ENCODE results near the gene PAX6.

PAX6 gene

DNA sequence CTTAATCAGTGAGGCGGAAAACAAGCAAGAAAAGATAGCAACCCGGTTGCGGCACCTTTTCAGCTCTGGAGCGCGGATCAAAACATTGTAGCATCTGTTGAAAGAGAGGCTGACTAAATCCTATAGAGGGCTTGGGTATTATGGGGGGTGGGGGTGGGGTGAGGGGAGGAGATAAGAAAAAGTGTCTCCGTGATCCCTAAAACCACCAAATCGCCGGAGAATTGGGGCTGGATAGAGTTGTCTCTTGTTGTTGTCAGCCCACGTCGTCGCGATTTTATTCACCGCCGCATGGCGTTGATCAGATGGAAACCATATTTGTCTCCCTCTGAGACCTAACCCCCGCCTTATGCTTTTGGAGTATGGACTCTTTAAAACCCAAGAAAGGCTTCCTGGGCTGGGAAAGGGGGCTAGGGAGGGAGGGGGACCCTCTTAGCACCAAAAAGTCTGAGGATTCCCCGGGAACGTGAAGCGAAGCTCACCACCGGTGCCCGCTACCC lies 13.0 kb downstream of the PAX6 start:
- DNase-seq (ENCODE audit: low read depth) = no peak

GRCh38 chr11:31797190-31798056 lies 13.7 kb downstream of the PAX6 start:
- no peak for DNase-seq (ENCODE audit: low read depth)

DNA sequence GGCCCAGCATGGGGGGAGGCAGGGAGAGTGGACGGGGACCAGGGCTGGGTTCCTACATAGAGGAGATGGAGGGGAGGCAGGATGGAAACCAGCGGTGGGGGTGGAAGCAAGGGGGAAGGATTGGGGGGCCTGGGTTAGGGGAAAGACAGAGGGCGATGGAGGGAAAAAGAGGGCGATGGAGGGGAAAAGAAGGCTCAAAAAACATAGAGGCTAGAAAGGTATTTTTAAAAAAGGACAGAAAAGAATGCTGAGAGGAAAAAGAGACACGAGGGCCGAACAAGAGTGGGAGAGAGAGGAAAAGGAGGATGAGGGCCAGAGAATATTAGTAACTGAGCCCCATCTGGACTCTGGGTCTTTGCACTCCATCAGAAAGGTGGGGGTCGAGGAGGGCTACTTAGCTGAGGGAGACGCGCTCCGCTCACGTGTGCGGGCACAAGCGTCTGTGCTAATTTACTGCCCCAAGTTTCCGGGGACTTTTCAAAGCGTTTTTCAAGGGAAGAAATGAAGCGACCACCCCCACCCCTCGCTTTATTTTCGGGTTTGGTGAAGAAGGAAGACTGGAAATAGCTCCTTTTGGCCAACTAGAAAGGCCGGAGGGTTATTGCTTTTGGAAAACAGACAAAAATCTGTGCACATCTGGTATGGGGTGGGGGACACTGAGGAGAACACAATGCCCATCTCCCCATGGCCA lies 14.5 kb downstream of the PAX6 start:
- no peak for DNase-seq (ENCODE audit: low read depth)

- no peak for DNase-seq (ENCODE audit: low read depth)
These were observed 15.2 kb downstream of the PAX6 start for GRCh38 chr11:31795706-31796498.

DNA sequence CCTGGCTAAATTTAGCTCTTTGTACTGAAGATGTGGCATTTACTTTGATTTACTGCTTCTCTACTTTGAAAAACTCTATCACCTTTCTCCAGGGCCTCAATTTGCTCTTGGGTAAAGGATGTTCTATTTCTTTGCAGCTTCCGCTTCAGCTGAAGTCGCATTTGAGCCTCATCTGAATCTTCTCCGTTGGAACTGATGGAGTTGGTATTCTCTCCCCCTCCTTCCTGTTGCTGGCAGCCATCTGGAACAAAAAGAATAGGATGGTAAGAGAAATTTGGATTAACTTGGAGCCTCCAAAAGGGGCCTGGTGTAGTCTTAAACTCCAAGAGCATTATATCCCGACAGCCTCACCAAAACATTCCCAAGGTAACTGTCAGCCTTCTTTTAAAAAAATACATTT lies 16.6 kb downstream of the PAX6 start:
- no peak for DNase-seq (ENCODE audit: low read depth)

DNA sequence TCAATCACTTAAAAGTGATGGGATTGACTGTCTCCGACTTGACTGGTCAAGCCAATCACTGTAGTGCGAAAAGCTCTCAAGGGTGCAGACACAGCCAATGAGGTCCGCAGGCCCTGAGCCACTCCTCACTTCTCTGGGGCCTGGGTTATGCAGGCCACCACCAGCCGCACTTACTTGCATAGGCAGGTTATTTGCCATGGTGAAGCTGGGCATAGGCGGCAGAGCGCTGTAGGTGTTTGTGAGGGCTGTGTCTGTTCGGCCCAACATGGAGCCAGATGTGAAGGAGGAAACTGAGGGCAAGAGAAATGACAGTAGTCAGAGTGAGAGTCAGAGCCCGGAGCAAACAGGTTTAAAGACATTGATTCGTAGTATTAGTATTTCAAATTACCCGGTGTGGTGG lies 17.9 kb downstream of the PAX6 start:
- DNase-seq (ENCODE audit: low read depth) = no peak

GRCh38 chr11:31792456-31792855 lies 18.7 kb downstream of the PAX6 start:
- DNase-seq (ENCODE audit: low read depth) = no peak

GRCh38 chr11:31792036-31792435 lies 19.1 kb downstream of the PAX6 start:
- no peak for DNase-seq (ENCODE audit: low read depth)

- no peak for DNase-seq (ENCODE audit: low read depth)
These were observed 20.5 kb downstream of the PAX6 start for GRCh38 chr11:31790649-31791048.

DNA sequence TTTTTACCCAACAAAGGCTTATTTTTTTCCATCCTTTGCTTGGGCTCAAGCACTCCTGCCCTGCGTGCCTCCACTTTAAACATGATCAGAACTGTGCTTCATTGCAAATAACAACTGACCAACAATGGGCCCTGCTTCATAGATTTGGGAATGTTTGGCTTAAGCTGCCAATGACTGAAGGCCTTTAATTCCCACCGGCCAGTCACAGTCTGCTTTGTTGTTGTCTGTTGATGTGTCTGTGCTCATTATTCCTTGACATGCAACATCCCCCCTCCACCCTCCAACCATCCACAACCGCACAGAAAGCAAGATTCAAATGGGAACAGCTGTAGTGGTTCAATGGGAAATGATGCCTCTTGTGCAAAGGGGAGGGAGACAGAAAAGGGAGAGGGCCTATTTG lies 23.0 kb downstream of the PAX6 start:
- DNase-seq (ENCODE audit: low read depth) = no peak

- DNase-seq (ENCODE audit: low read depth) = no peak
These were observed 24.0 kb downstream of the PAX6 start for GRCh38 chr11:31786996-31787685.

GRCh38 chr11:31784611-31785010 lies 26.5 kb downstream of the PAX6 start:
- DNase-seq (ENCODE audit: low read depth) = no peak

GRCh38 chr11:31783252-31783651 lies 27.9 kb downstream of the PAX6 start:
- DNase-seq (ENCODE audit: low read depth) = no peak

DNA sequence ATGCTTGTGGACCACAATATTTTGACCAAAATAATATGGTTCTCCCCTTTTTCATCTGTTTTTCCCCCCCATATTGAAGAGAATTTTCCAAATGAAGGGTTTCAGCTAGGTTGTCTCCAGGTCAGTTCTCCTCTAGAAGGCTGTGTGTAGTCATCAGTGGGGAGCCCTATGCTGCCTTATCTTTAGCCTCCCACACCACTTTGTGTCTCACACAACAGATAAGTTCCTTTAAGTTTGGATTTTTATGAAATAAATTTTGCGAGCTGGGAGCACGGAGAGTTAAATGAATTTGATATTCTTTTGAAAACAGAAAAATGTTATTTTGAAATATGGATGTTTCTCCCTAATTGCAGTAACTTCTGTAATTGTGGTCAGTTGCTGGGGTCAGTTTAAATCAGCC lies 28.9 kb downstream of the PAX6 start:
- no peak for DNase-seq (ENCODE audit: low read depth)

GRCh38 chr11:31780480-31780971 lies 30.6 kb downstream of the PAX6 start:
- no peak for DNase-seq (ENCODE audit: low read depth)

DNA sequence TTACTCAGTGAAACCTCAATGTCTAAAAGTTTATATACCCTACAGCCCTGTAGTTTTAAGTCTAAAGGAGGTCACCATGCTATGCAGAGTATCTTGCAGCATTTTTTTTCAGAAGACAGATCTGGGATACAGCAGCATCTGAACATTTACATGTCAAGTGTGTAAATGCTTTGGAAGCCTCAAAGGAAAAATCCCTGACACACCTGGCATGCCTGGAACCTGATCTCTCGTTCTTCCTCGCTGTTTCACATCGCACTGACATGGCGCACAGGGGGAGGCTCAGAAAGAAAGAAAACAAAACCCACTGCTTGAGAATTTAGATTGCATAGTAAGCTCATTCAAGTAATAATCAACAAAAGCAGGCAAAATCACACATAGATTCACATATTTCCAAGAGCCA lies 31.0 kb downstream of the PAX6 start:
- DNase-seq (ENCODE audit: low read depth) = no peak

DNA sequence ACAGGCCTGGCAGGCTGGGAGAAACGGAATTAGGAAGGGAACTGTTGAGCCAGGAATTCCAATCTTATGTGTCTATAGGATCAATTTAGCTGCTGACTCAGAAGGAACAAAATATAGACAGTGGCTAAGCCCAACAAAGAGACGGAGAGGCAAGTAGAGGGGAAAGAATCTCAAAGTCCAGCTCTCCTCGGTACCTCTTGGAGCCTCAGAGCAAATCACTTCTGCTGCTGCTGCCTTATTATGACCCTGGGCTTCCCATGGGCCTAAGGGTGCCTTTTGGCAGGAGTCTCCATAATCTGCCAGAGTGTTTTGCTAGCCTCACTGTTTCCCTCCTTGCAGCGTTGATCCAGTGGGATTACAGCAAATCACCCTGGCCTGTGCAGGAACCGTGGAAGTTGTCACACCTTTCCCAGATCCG lies 31.7 kb downstream of the PAX6 start:
- no peak for DNase-seq (ENCODE audit: low read depth)

DNA sequence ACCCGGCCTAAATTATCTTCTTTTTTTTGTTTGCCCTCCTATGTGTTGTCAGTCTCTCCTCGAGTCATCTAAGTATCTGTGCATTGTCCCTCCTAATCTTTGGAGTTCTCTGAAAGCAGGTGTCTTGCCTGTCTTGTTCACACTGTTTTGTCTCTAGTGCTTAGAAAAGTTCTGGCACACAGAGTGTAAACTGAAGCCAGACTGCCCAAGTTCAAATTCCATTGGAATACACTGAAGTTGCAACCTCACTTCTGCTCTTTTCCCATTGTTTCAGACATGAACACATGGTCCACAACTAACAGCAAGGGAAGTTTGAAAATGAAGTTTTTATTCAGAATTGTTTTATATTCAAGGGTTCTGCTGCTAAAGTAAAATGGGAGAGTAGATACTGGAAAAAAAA lies 38.7 kb downstream of the PAX6 start:
- no peak for DNase-seq (ENCODE audit: low read depth)

DNA sequence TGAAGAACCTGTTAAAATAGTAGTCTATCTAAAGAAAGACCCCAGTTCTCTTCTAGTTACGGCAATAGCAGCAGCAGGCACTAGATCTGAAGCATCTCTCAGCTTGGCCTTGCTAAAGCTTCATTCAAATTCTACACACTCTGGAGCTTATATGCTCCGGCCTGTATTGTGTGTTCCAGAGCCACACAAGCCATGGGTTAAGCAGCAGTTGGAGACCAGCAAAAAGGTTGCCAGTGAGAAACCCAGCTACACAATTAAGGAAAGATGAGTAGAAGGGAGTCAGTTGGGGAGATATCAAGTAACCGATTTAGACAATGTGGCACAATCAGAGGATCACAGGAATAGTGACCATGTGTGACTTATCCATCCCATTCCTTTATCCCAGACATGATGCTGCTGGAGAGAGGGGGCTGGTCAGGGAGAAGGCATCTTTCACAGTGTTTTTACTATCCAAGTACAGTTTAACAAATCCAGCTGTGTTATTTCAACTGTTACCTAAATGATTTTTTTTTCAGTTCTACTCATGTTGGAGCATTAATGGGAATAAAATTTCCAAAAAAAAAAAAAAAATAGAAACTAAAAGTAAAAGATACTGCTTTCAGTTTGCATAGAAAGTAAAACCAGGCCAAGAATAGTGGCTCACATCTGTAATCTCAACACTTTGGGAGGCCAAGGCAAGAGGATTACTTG lies 41.0 kb downstream of the PAX6 start:
- DNase-seq (ENCODE audit: low read depth) = no peak

DNA sequence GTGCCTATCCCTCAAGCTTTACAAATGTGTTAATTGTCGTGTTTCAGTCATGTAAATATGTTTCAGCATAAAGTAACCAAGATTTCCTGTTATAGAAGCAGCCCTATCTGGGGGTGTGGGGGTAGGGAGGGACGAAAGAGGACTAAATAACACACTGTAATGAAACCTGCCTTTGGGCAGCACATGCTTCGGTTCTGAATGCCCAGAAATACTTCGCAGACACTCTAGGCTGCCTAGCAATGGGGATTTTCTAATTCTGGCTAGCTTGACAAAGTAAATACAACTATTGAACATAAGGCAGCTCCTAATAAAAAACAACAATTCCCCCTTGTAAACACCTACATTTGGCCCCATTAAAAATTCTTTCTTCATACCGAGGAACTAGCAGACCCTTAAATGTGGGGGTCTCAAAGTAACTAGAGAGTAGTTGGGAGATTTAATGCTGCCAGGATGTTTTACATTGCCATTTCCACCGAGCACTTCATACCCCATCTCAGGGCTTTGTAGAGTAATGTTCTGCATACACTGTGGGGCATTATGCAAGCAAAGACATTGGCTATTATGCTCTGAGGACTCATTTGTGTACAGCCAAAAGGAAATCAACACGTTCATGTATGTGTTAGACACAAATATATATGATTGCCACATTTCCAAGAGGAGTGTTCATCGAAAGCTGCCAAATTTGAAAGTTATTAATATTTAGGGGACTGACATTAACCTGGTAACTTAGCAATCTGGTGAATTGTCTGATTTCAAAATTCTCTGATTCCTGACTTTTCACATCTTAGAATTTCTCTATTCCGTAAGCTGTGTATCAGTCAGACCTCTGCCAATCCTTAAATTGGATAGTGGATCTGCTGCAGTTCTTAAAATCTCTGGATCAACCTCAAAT lies 42.1 kb downstream of the PAX6 start:
- DNase-seq (ENCODE audit: low read depth) = no peak
